K562 (cell line): Measurements from ENCODE around the gene MLH1. TPM values are rescaled to one million over a fixed set of nuclear protein-coding genes. Genes with fewer than 3 reads are reported as not detected.

Experiments
- ATAC-seq: fragments of 200-7000 bp; cut with Tn5 transposase; 3 replicates; pipeline ENCODE4 v1.9.1; 2020; ENCODE audit warnings: moderate library complexity
- BruUV-seq: library from RNA; stranded (reverse); fragments of 400-500 nt; replicated peaks from 2 replicates; lab custom pipeline; 2021; lab: Mats Ljungman, UMichigan
- CTCF ChIA-PET: fragments of 300-600 bp; formaldehyde crosslinking; extraction: SDS; loops from one replicate; lab custom pipeline; 2021; ENCODE audit warnings: low intra/inter-chr PET ratio; lab: Yijun Ruan, JAX
- POLR2A ChIA-PET: fragments of 300-600, 350-650 bp; sonication (Branson Sonifier 250); formaldehyde crosslinking; extraction: SDS; loops from one replicate; lab custom pipeline; 2021; ENCODE audit warnings: antibody characterized with exemption, inconsistent platforms; lab: Yijun Ruan, JAX
- DNase-seq, 4 experiments: peaks; one replicate each; pipeline versions ENCODE4 v3.0.0 to v3.0.0-alpha.2; 2011 to 2018; ENCODE audit warnings: low spot score in 3 of 4, mixed read lengths in 3 of 4; ENCODE audit errors: extremely low read depth in 1 of 4
- FAIRE-seq: peaks from 2 replicates; lab custom pipeline; 2011; peaks lifted over from hg19 to GRCh38; lab: Jason Lieb, UNC
- H2AFZ ChIP-seq: 2 replicates; pipeline ENCODE4 v1.6.0; 2011; ENCODE audit warnings: low read depth, low read length, control low read depth, inconsistent platforms
- H3K27ac ChIP-seq: fragments of 200-600 bp; 3 replicates; pipeline ENCODE4 v1.8.0; 2011; ENCODE audit warnings: low read depth, mild to moderate bottlenecking, control low read depth, inconsistent platforms, low read length, moderate library complexity, mixed read lengths; ENCODE audit errors: extremely low read depth
- H3K27me3 ChIP-seq, 2 experiments: fragments of 300-600 bp in 1 of 2; 2 replicates in 1 of 2; 3 replicates in 1 of 2; pipeline versions ENCODE4 v1.6.0 to v1.8.0; 2011; ENCODE audit warnings: inconsistent platforms in 2 of 2, low read length in 2 of 2, mild to moderate bottlenecking in 1 of 2, mixed read lengths in 1 of 2, moderate library complexity in 1 of 2; ENCODE audit not compliant: control insufficient read depth in 2 of 2, insufficient read depth in 2 of 2
- H3K36me3 ChIP-seq: fragments of 300-600 bp; 3 replicates; pipeline ENCODE4 v1.8.0; 2011; ENCODE audit warnings: mild to moderate bottlenecking, low read length, inconsistent platforms; ENCODE audit not compliant: control insufficient read depth, insufficient read depth
- H3K4me1 ChIP-seq, 2 experiments: fragments of 200-600 bp in 1 of 2; replicated peaks in 1 of 2; 2 replicates in 1 of 2; 3 replicates in 1 of 2; pipeline versions ENCODE4 v1.5.1 to v1.8.0; 2011; ENCODE audit warnings: inconsistent platforms in 2 of 2, low read length in 2 of 2, mild to moderate bottlenecking in 1 of 2, mixed read lengths in 1 of 2, moderate library complexity in 1 of 2; ENCODE audit not compliant: control insufficient read depth in 2 of 2, insufficient read depth in 2 of 2
- H3K4me2 ChIP-seq: 2 replicates; pipeline ENCODE4 v1.6.1; 2011; ENCODE audit warnings: low read length, control low read depth, inconsistent platforms, mixed read lengths; ENCODE audit not compliant: insufficient read depth
- H3K4me3 ChIP-seq: fragments of 200-600 bp; sonication (generic), shearing (Covaris generic); 2 replicates; pipeline ENCODE4 v1.5.1; 2016; ENCODE audit warnings: control low read depth, inconsistent platforms
- H3K79me2 ChIP-seq: fragments of 200-600 bp; 3 replicates; pipeline ENCODE4 v1.8.0; 2011; ENCODE audit warnings: low read length, inconsistent platforms; ENCODE audit not compliant: control insufficient read depth, insufficient read depth
- H3K9ac ChIP-seq, 2 experiments: 2 replicates each; pipeline versions ENCODE4 v1.6.0 to v1.6.1; 2011; ENCODE audit warnings: low read depth in 2 of 2, low read length in 2 of 2, control low read depth in 1 of 2, inconsistent platforms in 1 of 2, mild to moderate bottlenecking in 1 of 2, mixed read lengths in 1 of 2; ENCODE audit not compliant: insufficient read depth in 1 of 2
- H3K9me1 ChIP-seq: one replicate; pipeline ENCODE4 v1.6.0; 2011; ENCODE audit warnings: inconsistent platforms, mild to moderate bottlenecking, low read length, moderate library complexity; ENCODE audit not compliant: control insufficient read depth, insufficient read depth
- H3K9me3 ChIP-seq: replicated peaks from 2 replicates; pipeline ENCODE4 v1.5.1; 2011; ENCODE audit warnings: low read depth, low read length, inconsistent platforms; ENCODE audit not compliant: control insufficient read depth, insufficient read depth
- H4K20me1 ChIP-seq: replicated peaks from 2 replicates; pipeline ENCODE4 v1.6.1; 2011; ENCODE audit warnings: low read length, inconsistent platforms, mixed read lengths; ENCODE audit not compliant: control insufficient read depth, insufficient read depth
- COPS2 ChIP-seq: fragments of 450-650 bp; conservative IDR thresholded peaks from 2 replicates; pipeline ENCODE4 v1.6.1; 2016; ENCODE audit warnings: mild to moderate bottlenecking, moderate library complexity
- FOXJ3 ChIP-seq: sonication (generic); formaldehyde crosslinking; IDR thresholded peaks from 2 replicates; pipeline ENCODE4 v1.4.0; 2020; ENCODE audit warnings: mild to moderate bottlenecking, missing genetic modification reagents
- MAFF ChIP-seq: IDR thresholded peaks from 2 replicates; pipeline ENCODE4 v1.6.1; 2012; ENCODE audit warnings: low read length, improper control_type of control experiment
- MAFG ChIP-seq: fragments of 450-650 bp; conservative IDR thresholded peaks from 2 replicates; pipeline ENCODE4 v1.6.1; 2016; ENCODE audit warnings: missing genetic modification characterization, missing compliant biosample characterization
- MTA2 ChIP-seq: fragments of 450-650 bp; IDR thresholded peaks from 2 replicates; pipeline ENCODE4 v1.6.1; 2016; ENCODE audit warnings: low read depth
- SMARCB1 ChIP-seq: IDR thresholded peaks from 2 replicates; pipeline ENCODE4 v1.6.1; 2011; ENCODE audit warnings: improper control_type of control experiment, low read depth; ENCODE audit not compliant: insufficient read length
- SMARCC2 ChIP-seq: fragments of 450-650 bp; IDR thresholded peaks from 2 replicates; pipeline ENCODE4 v1.6.1; 2017; ENCODE audit warnings: antibody characterized with exemption, moderate library complexity, mild to moderate bottlenecking, low read depth
- TAF1 ChIP-seq: IDR thresholded peaks from 2 replicates; pipeline ENCODE4 v1.6.1; 2011; ENCODE audit warnings: mild to moderate bottlenecking, low read length, moderate library complexity; ENCODE audit not compliant: insufficient read depth, control insufficient read depth, severe bottlenecking; ENCODE audit errors: extremely low read depth
- TCF15 ChIP-seq: fragments of 250-450 bp; sonication (Bioruptor Pico); IDR thresholded peaks from 2 replicates; pipeline ENCODE4 v1.8.0; 2022; ENCODE audit warnings: moderate library complexity, mild to moderate bottlenecking, inconsistent platforms
- TCFL5 ChIP-seq: fragments of 250-450 bp; sonication (Bioruptor Pico); conservative IDR thresholded peaks from 2 replicates; pipeline ENCODE4 v1.6.1; 2021; ENCODE audit warnings: mild to moderate bottlenecking, moderate library complexity, matching md5 sums
- TOE1 ChIP-seq, 2 experiments: fragments of 450-650 bp in 1 of 2; sonication (generic) in 1 of 2; formaldehyde crosslinking in 1 of 2; IDR thresholded peaks; 2 replicates each; pipeline versions ENCODE4 v1.7.1 to v1.8.0; 2016 to 2022; ENCODE audit warnings: borderline replicate concordance in 2 of 2, mild to moderate bottlenecking in 2 of 2, antibody characterized with exemption in 1 of 2, inconsistent platforms in 1 of 2, low read depth in 1 of 2, missing genetic modification reagents in 1 of 2, moderate library complexity in 1 of 2
- ZKSCAN8 ChIP-seq: fragments of 200-800 bp; sonication (Bioruptor generic); IDR thresholded peaks from 2 replicates; pipeline ENCODE4 v1.6.1; 2016; ENCODE audit warnings: missing genetic modification characterization, missing compliant biosample characterization
- ZNF407 ChIP-seq: fragments of 450-650 bp; IDR thresholded peaks from 2 replicates; pipeline ENCODE4 v1.6.1; 2016; ENCODE audit warnings: low read depth
- ZNF79 ChIP-seq: fragments of 250-450 bp; sonication (Bioruptor Pico); IDR thresholded peaks from 2 replicates; pipeline ENCODE4 v1.4.0; 2020; ENCODE audit warnings: low read depth, mild to moderate bottlenecking, moderate library complexity
- WGBS: fragments of 100-300 bp; shearing (Covaris generic); methylation state at CpG from one replicate; pipeline ENCODE4 v1.1.6; 2016; ENCODE audit warnings: low coverage, mixed read lengths; ENCODE audit not compliant: insufficient coverage; ENCODE audit errors: missing lambda C conversion rate; 5-methylcytosine and 5-hydroxymethylcytosine counted together
- in situ Hi-C: fragments of 300-500 bp; cut with MboI; formaldehyde crosslinking; loops from 4 replicates; pipeline ENCODE4 v1.15.0; 2018; ENCODE audit warnings: inconsistent platforms, mixed read lengths
- intact Hi-C: fragments of 100-400 bp; cut with micrococcal nuclease; formaldehyde crosslinking; loops from 2 replicates; pipeline ENCODE4 v1.14.2; 2022
- polyA plus RNA-seq, 8 experiments: library from polyadenylated mRNA; depleted of rRNA in 4 of 8; stranded (reverse) in 5 of 8; unstranded in 3 of 8; fragments of >200 nt; fragmentation: Nextera tagmentation in 2 of 8; fragmentation: Illumina TruSeq in 1 of 8; extraction: Ambion mirVana in 2 of 8; extraction: Trizol in 1 of 8; gene quantifications; 2 replicates each; pipeline versions ENCODE4 v1.2.1 to v1.2.3, GENCODE V29; 2011 to 2014; ENCODE audit warnings: inconsistent platforms in 1 of 8, missing spikeins in 1 of 8
- total RNA-seq, 7 experiments: library from RNA; depleted of rRNA in 6 of 7; stranded (reverse); fragments of >200 nt in 6 of 7; fragmentation: Illumina TruSeq in 2 of 7; extraction: Trizol in 2 of 7; gene quantifications; 2 replicates each; pipeline versions ENCODE4 v1.2.1 to v1.2.3, GENCODE V29; 2011 to 2021; ENCODE audit warnings: low replicate concordance in 1 of 7

The MLH1 gene
- total and polyA plus RNA-seq, 9 of the 15 experiments (the other 6 are each of a cell fraction or from before 2014, with no cell fraction given): 76.4 to 155 (median 117) TPM

GRCh38 chr3:37017683-37018082, 24.4 kb downstream of the MLH1 start:
- Histone ChIP-seq H3K9me3 (no peaks in the 10 kb centered on the region), H3K9ac (no peak overlapping the region), H3K4me1 (no peaks in the 10 kb centered on the region; a peak in 1 of 5 replicates), H2AFZ (no peak overlapping the region), H3K4me2 (no peak overlapping the region), H3K27ac (no peak overlapping the region), H3K9me1 (no peaks in the 10 kb centered on the region), H3K36me3 (peaks cover 89% of the 10 kb centered on the region), H3K27me3 (no peaks in the 10 kb centered on the region), H3K79me2 (no peaks in the 10 kb centered on the region), H4K20me1 (no peaks in the 10 kb centered on the region), H3K4me3 (no peak overlapping the region)
- intact Hi-C loops: no loop called here
- ATAC-seq (no peak), DNase-seq (no peak), FAIRE-seq (no peak)
- ChIA-PET CTCF (no interaction called here), POLR2A (interaction anchor here (0.5 to 1.4 kb wide), 2 partner anchors 12 to 13 kb away, joined by 3 read pairs; no protein-coding TSS in a partner anchor)
- WGBS: 97% methylated on average over 3 of the region's 3 CpGs
- in situ Hi-C loops: no loop called here
- BruUV-seq: no TSS peak
- TF ChIP-seq TCFL5 (CRISPR knock-in tag): no peak
- no peak for TF ChIP-seq TAF1
- no peak for TF ChIP-seq ZKSCAN8 (CRISPR knock-in tag)
- TF ChIP-seq TCF15 (CRISPR knock-in tag): no peak
- no peak for TF ChIP-seq MAFG (tag)
- no peak for TF ChIP-seq MTA2
- no peak for TF ChIP-seq SMARCC2
- TF ChIP-seq ZNF407: no peak
- no peak for TF ChIP-seq MAFF
- no peak for TF ChIP-seq TOE1 (IDR thresholded peaks at IDR 0.05; ENCODE audit: borderline replicate concordance)
- TF ChIP-seq TOE1 (CRISPR knock-in tag; IDR thresholded peaks at IDR 0.05; ENCODE audit: borderline replicate concordance, low read depth): no peak
- no peak for TF ChIP-seq FOXJ3 (CRISPR knock-in tag)
- no peak for TF ChIP-seq SMARCB1
- TF ChIP-seq COPS2: no peak
- TF ChIP-seq ZNF79: no peak
